NOMO-1 (cell line): ENCODE data around the gene RSRP1.

Experiments
- DNase-seq, 2 experiments: peaks; one replicate each; lab custom pipeline; 2025; ENCODE audit not compliant: unreplicated experiment in 2 of 2; lab: John Stamatoyannopoulos, UW

RSRP1 gene

GRCh38 chr1:25220666-25221065 lies 26.6 kb downstream of the RSRP1 start:
- DNase-seq: no peak

- DNase-seq: no peak
Observed at GRCh38 chr1:25219661-25220251, 27.5 kb downstream of the RSRP1 start.

- no peak for DNase-seq
Observed at GRCh38 chr1:25217598-25218232, 29.5 kb downstream of the RSRP1 start.

GRCh38 chr1:25217015-25217414 lies 30.2 kb downstream of the RSRP1 start:
- DNase-seq: no peak

- DNase-seq: peak in 1 of 2 experiments; percentile 34
Observed at GRCh38 chr1:25216123-25216522, 31.1 kb downstream of the RSRP1 start.

GRCh38 chr1:25212725-25213124 lies 34.5 kb downstream of the RSRP1 start:
- DNase-seq: no peak

- no peak for DNase-seq
Observed at GRCh38 chr1:25210728-25211127, 36.5 kb downstream of the RSRP1 start.

- DNase-seq: peak; percentile 17 to 48
Observed at GRCh38 chr1:25209516-25209915, 37.7 kb downstream of the RSRP1 start.

- no peak for DNase-seq
Observed at GRCh38 chr1:25208561-25209222, 38.6 kb downstream of the RSRP1 start.

GRCh38 chr1:25208092-25208491 lies 39.2 kb downstream of the RSRP1 start:
- no peak for DNase-seq

GRCh38 chr1:25206201-25206600 lies 41.1 kb downstream of the RSRP1 start:
- DNase-seq: no peak

GRCh38 chr1:25205786-25206185 lies 41.5 kb downstream of the RSRP1 start:
- DNase-seq: no peak

GRCh38 chr1:25204797-25205480 lies 42.3 kb downstream of the RSRP1 start:
- DNase-seq: peak in 1 of 2 experiments; percentile 47

GRCh38 chr1:25201006-25201405 lies 46.2 kb downstream of the RSRP1 start:
- DNase-seq: no peak

- DNase-seq: no peak
Observed at GRCh38 chr1:25199819-25200620, 47.2 kb downstream of the RSRP1 start.

GRCh38 chr1:25198663-25199252 lies 48.5 kb downstream of the RSRP1 start:
- no peak for DNase-seq

- peak in 1 of 2 experiments; percentile 11 for DNase-seq
Observed at GRCh38 chr1:25197982-25198662, 49.1 kb downstream of the RSRP1 start.

GRCh38 chr1:25197235-25197975 lies 49.8 kb downstream of the RSRP1 start:
- no peak for DNase-seq

- no peak for DNase-seq
Observed at GRCh38 chr1:25196830-25197229, 50.4 kb downstream of the RSRP1 start.
